Stimulated activated CD8-positive, alpha-beta memory T cell treated with anti-CD3 and anti-CD28 coated beads, Interleukin-15, amount 100 ng/mL, for 48 hours (primary cell): ENCODE data around the gene ARL16.
A peak's percentile ranks its signal among the peaks of the same experiment; 100 is the strongest.

Experiments used
- DNase-seq, 2 donors: peaks; one replicate each; pipeline ENCODE4 v3.0.0-alpha.2; 2020; ENCODE audit warnings: low read depth in 2 of 2

Gene ARL16

DNA sequence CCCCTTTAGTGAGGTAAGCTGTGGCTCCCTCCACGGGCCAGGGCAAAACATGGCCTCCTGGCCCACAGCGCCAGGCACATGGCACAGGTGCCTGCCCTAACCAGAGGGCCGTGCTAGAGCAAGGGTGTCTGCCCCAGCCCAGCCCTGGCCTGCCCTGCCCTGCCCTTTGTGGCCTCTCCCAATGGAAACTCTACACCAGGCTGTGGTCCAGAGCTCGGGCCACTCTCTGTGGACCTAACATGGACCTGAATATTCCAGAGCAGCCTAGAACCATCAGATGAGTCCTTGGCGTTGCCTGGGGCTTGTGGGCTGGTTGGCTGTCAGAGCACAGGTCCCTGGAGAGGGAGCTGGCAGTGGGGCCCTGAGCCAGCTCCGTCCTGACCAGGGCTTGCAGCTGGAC lies 11.6 kb upstream of the ARL16 start:
- no peak for DNase-seq

DNA sequence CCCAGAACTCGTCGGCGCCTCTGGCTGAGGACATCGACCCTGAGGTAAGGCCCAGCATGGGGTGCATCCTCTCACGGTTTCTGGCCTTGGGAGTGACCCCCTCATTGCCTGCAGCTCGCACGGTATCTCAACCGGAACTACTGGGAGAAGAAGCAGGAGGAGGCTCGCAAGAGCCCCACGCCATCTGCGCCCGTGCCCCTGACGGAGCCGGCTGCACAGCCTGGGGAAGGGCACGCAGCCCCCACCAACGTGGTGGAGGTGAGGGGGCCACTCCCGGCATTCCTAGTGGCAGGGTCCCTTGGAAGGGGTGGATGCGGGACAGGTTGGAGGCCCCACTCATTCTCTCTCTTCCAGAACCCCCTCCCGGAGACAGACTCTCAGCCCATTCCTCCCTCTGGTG lies 11.2 kb upstream of the ARL16 start:
- DNase-seq: no peak

DNA sequence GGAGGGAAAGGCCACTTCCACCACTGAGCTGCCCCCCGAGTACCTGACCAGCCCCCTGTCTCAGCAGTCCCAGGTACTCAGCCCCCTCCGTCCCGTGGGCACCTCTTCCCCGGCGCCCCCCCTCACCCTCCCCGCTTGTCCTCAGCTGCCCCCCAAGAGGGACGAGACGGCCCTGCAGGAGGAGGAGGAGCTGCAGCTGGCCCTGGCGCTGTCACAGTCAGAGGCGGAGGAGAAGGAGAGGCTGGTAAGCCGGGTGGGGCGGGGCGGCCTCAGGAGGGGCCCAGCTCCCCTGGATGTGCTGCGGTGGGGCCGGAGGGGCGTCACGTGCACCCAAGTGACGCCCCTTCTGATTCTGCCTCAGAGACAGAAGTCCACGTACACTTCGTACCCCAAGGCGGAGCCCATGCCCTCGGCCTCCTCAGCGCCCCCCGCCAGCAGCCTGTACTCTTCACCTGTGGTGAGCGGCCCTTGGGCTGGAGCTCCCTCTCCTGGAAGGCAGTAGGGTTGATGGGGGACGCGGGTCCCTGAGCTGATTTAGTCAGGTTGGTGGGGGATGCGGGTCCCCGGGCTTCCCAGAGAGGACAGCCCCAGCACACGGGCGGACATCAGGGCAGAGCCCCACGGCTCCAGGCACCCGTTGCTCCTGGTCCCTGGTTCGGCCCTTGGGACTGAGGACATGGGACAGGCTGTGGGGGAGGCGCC lies 10.1 kb upstream of the ARL16 start:
- no peak for DNase-seq

DNA sequence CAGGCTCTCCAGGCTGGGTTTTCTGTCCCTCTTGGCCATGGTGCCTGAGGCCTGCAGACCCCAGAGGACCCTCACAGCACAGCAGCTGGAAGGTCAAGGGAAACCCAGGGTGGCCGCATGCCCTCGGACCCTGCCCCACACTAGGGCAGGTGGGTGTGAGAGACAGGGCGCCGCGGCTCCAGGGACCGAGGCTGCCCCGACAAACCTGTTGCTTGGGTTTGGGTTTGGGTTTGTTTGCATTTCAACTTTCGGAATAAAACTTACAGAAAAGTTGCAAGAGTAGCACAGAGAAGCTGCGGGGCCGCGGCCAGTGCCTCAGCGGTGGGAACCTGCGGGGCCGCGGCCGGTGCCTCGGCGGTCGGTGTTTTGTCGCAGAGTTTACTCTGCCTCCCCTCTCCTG lies 8.0 kb upstream of the ARL16 start:
- no peak for DNase-seq

DNA sequence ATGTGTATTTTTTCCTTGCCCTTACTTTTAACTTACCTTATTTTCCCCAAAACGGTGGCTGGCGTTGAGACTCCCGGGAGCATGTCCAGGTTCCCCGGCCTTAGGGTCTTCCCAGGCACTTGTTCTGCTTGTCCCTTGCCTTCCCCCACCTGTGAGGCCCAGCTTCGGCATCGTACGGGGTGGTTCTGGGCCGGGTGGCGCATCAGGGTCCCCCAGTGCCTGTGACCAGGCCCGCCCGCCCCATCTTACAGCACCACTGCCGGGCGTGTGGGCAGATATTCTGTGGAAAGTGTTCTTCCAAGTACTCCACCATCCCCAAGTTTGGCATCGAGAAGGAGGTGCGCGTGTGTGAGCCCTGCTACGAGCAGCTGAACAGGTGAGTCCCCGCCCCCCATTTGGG lies 7.6 kb upstream of the ARL16 start:
- DNase-seq: no peak

DNA sequence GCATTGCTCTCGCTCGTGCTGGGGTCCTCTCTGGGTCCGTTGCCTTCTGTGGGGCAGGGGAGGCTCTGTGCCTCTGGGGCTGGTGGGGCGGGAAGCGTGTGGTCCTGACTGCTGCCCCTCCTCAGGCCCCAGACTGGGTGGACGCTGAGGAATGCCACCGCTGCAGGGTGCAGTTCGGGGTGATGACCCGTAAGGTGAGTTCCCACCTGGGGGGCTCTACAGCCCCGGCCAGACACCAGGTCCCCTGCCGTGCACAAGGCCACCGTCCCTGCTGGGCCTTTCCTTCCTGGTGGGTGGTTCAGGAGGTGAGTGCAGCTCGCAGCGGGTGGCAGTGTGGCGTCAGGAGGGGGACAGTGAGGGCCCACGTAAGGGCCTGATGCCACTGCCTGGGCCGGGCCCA lies 7.0 kb upstream of the ARL16 start:
- no peak for DNase-seq

DNA sequence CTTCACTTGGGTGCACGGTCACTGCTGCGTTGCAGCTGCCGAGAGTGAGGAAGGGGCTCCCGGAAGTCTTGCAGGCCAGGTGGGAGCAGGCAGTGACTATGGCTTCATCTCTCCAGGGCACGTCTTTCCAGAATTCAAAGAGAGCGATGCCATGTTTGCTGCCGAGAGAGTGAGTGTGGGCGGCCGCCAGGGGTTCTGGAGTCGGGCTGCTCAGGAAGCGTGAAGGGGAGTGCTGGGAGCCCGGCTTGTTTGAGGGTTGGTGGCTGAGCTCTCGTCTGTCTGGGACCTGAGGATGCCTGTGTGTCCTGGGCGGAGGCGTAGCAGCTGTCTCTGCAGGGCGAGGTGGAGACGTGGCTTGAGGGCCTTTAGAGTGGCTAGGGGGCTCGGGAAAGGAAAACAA lies 6.5 kb upstream of the ARL16 start:
- DNase-seq: no peak

DNA sequence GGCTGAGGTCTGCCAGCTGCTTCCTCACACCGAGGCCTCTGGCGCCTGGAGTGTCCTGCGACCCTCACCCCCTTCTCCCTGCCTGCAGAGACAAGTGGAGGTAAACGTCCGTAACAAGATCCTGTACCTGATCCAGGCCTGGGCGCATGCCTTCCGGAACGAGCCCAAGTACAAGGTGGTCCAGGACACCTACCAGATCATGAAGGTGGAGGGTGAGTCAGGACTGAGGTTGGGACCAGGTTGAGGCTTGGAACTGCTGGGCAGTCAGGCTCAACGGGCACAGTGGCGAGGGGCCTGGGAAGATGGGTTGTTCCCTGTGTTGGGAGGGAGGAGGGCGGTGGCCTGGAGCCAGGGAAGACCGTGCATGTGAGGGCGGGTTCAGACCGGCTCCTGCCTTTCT lies 5.0 kb upstream of the ARL16 start:
- no peak for DNase-seq

DNA sequence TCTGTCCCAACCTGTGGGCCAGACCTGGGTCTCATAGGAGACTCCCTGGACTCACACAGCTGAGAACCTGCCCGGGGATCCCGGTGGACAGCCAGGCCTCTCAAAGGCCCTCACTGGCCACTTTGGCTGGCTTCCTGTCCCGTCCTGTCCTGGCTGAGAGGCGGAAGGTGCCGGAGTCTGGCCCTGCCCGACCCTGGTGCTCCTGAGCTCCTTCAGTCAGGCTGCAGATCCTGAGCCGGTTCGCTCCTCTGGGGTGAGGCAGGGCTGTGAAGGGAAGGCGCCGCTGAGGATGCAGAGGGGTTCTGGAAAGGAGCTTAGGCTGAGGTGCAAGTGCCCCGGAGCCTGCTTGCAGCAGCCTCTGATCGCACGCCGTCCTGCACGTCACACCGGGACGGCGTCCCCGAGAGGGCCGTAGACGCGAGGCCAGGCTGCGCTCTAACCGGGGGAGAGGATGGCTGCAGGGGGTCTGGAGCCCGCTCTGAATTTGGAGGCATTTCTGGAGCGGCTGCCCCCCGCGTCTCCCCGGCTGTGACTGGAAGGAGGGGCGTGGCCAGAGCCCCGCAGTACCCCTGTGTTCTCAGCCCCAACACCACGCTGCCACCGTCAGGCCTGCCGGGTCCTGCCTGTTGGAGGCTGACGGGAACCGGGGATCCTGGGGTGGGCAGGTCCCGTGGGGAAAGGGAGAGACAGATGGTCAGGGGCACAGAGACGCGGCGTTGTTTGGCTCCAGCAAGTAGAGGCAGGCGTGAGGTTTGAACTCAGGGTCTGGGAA lies 4.4 kb upstream of the ARL16 start:
- no peak for DNase-seq

DNA sequence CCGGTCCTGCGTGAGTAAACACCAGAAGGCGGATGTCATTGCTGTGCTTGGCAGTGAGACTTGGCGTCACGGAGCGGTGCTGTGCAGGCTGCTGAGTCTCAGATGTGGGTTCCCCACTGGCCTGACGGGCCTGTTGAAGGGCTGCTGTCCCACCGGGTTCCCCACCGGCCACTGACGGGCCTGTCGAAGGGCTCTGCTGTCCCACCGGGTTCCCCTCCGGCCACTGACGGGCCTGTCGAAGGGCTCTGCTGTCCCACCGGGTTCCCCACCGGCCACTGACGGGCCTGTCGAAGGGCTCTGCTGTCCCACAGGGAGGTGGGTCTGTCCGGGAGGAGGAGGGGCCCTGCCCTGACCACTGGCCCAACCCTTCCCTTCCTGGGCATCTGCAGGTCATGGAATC lies 3.0 kb upstream of the ARL16 start:
- no peak for DNase-seq

DNA sequence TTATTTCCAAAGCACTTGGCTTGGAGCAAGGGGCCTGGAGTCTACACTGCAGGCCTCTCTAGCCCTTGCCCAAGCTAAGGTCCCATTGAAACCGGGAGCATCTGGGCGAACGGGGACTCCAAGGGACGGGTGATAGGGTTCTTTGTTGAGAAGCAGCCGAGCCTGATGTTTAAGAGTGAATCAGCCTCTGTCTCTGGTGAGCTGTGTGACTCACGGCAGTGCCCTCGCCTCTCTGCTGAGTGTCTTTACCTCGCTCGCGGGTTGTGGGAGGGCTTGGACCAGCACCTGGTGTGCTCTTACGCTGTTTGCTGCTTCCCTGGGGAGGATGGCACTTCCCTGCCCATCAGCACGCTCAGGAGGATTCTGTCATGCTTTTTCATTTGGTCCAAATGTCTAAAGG lies 1.5 kb upstream of the ARL16 start:
- peak in 1 of 2 donors; percentile 55 for DNase-seq

DNA sequence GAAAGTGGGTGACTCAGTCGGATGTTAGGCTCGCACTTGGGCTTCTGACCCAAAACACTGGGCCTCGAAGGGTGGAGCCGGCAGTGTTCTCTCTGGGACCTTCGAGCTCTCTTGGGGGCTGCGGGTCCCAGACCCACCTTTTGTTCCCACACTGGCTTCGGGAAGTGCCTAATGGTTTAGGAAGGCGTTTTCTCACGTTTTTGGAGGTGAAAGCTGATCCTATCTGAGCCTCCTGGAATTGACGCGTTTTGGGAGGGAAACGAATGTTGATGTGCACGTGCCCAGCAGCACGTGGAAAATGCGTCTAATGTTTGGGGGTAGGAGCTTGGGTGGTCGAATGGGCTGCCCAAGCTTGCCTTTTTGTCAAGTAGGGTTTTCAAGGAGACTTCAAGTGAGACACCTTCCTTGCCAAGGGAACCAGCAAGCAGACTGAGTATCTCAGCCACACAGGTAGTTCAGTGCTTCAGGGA lies 880 bp upstream of the ARL16 start:
- DNase-seq: no peak

DNA sequence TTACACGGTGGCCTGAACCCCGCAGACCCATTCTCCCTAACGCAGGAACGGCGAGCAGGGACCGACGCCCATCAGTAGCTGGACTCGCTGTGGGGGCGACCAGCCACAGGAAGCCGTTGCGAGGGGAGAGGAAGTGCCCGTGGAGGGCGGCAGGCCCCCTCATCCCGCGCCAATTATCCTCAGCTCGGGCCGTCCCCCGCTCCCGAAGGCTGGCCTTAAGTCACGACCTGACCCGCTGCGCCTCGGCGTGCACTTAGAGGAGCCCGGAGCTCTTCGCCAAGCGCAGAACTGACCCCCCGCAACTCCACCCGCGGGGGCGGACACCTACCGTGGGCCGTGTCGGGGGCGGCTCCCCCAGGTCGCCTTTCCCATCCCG lies 401 bp downstream of the ARL16 start:
- no peak for DNase-seq

DNA sequence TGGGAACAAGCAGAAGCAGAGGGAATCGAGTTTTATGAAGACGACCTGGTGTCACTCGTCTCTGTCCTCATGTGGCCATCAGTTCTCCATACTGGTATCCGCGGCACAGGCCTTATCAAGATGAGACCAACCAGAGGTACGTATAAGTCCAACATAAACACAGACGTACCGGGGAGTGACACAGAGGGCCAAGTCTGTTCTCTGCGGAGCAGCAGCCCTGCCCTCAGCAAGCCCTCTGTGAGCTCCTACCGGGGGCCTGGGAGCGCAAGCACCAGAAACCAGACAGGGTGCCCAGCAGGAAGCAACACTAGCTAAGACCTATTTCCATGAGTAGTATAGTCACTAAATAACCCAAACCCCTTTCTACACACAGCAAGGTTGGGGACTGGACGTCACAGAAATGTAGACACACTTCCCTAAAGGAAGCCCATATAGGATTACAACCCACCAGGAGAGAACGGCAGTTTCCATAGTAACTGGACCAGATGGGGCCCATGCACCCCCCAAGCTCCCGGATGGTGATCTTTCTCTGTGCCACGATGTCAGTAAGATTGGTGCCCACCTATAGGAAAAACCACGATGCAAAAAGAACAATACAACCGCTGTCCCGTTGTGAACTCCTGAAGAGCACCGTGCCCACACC lies 911 bp downstream of the ARL16 start:
- DNase-seq: no peak

DNA sequence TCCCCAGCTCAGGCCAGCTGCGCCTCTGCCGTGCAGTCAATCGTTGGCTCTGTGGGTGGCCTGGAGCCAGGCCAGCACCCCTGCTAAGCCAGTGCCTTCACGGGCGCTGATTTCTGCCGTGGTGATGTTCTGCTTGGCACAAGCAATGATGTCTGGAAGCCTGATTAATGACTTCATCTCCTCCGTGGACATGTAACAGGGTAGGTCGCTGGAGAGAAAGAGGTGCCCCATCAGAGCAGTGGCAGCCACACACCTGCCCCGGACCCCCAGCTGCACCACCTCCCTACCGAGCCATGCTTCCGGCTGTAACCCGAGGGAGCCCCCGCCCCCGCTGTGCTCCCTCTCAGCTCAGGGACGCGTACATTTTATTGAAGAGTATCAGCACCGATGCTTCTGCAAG lies 1.9 kb downstream of the ARL16 start:
- DNase-seq: no peak

DNA sequence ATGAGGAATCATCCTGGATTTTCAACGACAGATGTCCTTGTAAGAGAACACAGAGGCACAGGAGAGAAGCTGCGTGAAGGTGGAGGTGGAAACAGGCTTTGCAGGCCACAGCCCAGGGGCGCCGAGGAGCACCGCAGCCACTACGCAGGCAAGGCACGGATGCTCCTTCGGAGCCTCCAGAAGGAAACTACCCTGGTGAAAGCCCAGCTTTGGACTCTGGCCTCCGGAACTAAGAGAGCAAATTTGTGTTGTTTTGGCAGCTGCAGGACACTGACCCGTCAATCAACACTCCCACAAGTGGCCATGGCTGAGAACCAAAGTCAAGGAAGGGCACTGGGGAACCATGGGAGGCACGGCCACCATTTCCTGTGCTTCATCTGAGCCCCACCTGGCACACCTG lies 3.4 kb downstream of the ARL16 start:
- DNase-seq: no peak

DNA sequence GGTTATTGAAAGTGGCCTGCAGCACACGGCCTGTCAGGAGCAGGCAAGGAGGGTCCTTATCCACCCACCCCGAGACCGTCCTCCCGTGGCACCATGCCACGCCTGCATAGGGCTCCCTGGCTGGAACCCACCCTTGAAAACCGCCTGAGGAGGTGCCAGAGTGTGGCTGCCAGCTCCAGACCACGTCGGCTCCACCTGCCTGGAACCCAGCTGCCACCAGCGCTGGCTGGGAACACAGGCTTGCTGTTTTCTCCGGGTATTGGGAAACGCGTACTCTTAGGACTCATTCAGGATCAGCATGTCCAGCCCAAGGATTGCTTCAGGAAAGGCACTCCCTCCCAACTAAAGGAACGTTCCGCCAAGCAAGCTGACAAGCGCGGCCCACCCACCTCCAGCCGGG lies 6.7 kb downstream of the ARL16 start:
- no peak for DNase-seq

DNA sequence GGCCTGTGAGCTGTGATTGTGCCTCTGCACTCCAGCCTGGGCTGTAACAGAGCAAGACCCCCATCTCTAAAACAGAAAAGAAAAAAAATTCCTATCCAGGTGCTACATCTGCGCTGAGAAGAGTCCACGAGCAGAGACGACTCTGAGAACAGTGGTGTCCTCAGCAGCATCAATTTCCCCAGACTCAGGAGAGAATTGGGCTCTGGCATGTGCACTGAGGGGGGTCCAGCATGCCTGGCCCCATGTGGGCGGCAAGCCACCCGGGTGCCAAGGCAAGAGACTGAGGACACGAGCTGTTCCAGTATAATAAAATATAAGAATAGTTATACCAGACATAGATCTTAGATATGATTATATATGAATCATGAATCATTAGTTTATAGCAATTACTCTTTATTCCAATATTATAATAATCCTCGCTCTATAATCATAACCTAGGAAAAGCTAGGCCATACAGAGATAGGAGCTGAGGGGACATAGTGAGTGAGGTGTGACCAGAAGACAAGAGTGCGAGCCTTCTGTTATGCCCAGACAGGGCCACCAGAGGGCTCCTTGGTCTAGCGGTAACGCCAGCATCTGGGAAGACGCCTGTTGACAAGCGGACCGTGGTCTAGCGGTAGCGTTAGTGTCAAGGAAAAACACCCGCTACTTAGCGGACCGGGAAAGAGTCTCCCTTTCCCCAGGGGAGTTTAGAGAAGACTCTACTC lies 7.9 kb downstream of the ARL16 start:
- peak in 1 of 2 donors; percentile 15 for DNase-seq

DNA sequence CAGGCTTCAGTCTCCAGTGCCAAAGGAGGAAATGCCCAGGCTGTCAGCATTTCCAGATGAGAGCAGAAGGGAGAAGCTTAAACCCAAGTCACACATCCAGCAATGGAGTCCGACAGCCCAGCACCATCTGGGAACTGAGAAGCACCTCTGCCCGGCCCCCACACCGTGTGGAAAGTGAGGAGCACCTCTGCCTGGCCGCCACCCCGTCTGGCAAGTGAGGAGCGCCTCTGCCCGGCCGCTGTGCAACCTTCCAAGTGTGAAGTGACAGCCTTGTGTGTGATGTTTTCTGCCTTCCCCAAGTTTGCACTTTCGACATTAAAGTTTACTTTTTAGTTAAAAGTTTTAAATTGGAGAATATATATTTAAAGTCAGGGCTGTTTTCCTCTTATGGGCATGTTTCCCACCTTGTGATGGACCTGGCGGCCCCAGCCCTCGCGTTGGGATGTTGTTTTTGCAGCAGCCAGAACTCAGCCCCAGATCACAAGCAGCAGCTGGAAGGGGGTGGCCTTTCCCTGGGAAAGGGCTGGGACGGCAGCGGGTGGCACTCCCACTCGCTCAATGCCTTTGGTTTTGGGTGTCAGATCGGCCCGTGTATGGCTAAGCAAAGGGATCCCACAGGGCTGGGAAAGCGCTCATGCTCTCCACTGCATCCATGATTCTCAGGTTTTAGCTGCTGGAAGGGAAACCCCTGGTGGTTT lies 9.9 kb downstream of the ARL16 start:
- no peak for DNase-seq

DNA sequence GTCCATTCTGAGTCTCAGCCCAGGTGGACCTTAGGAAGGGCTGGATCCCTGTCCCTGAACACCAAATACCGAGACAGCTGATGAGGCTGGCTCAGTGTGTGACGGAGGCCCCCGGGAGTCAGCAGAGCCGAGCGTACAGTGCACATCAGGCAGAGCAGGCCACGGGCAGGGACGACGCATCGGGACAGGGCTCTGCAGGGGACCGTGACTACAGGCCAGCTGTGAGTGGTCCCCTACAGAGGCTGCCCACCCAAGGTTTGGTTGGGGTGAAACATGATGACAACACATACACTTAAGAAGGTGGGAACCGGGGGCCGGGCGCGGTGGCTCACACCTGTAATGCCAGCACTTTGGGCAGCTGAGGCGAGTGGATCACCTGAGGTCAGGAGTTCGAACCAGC lies 10.6 kb downstream of the ARL16 start:
- DNase-seq: no peak

DNA sequence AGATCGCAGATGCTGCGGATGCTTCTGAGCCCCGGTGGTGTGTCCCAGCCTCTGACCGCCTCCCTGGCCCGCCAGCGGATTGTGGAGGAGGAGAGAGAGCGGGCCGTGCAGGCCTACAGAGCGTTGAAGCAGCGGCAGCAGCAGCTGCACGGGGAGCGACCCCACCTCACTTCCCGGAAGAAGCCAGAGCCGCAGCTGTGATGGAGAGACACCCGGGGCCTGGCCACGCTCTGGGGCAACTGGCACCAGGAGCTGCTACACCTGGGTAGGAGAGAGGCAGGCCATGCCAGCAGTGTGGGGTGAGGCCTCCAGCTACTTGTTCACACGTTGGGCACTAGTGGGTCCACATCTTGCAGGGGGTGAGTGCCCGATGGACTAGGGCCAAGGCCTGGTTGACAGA lies 11.1 kb downstream of the ARL16 start:
- DNase-seq: no peak

DNA sequence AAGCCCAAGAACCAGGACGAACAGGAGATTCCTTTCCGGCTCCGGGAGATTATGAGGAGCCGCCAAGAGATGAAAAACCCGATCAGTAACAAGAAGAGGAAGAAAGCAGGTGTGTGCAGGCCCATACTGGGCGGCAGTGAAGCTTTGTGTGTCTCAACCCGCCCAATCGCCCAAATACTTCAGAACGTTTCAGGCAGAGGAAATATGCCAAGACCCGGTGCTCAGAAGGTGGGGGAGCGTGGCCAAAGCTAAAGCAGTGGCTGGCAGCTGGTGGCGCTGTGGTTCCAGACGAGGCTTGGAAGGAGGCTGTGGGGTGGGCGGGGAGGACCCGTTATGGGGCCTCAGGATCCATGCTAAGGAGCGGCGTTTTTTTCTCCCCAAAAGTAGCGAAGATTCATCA lies 15.8 kb downstream of the ARL16 start:
- DNase-seq: no peak
